ENCODE measurements around the gene SLC6A3.
"Not testable (repeated sequence)": the region's sequence is repeated elsewhere in the genome, so short reads cannot be mapped to it uniquely, and the experiment has no call there.

Gene SLC6A3

DNA sequence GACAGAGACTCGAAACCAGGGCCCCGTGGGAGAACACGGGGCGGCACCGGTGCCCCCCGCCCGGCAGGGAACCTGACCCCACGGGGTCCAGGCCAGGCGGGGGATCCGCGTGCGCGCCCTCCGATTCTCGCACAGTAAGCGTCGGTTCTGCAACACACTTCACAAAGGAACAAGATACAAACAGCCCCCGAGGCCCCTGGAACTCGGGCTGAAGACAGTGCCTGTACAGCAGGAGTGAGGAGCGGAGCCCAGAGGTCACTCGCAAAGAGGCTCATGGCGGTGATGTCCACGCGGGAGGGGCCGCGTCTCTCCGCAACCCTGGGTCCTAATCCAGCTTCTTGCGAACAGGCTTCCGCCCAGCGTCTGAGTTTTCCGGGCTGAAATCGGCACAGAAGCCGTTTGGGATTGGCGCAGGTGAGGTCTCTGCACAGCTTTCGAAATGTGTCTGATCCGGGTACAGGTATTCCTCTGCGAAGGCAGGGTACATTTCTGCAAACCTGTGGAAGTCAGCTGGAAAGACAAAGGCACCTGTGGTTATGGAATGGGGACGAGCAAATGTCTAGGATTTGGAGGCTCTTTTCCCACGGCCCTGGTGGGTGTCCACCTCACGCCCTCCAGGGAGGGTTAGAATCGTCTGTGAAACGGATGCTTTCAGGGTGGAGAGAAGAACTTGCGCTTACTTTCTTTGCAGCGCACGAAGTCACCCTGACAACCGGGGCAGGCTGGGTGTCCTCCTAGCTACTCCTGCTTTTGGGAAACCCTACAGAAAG, 18.3 kb upstream of the SLC6A3 start:
- no peak for DNase-seq

DNA sequence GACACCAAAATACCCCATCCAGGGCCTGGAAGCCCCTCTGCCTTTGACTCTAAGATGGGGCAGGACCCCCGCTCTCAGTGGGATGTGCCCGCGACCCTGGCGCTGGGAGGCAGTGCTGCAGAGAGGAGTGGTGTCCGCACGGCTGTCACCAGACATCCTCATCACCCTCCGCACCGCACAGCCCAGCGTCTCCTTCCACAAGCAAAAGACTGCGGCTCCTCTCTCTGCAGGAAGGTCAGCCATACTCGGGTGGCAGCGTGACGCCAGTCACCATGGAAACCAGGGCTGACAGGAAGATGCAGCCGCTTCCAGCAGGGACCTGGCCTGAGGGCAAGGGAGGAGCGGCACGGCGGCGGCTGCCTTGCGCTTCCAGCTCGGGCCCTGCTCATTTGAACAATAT, 17.1 kb upstream of the SLC6A3 start:
- no peak for DNase-seq

DNA sequence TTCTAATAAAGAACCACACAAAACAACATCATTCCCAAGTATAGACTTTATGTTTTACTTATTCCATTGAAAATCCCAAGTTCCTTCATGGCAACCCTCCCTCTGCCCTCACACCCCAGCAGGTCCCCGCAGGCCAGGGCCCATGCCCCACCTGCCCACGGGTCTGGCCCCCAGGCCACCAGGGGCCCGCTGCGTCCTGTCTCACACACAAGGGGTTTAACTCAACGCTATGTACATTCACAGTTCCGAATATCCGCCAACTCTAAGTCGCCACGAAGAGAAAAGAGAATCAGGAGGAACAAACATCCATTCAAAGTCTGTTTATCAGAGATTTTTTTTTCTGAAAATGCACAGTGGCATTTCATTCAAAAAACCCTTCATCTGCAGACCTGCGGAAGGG, 16.2 kb upstream of the SLC6A3 start:
- DNase-seq: no peak

DNA sequence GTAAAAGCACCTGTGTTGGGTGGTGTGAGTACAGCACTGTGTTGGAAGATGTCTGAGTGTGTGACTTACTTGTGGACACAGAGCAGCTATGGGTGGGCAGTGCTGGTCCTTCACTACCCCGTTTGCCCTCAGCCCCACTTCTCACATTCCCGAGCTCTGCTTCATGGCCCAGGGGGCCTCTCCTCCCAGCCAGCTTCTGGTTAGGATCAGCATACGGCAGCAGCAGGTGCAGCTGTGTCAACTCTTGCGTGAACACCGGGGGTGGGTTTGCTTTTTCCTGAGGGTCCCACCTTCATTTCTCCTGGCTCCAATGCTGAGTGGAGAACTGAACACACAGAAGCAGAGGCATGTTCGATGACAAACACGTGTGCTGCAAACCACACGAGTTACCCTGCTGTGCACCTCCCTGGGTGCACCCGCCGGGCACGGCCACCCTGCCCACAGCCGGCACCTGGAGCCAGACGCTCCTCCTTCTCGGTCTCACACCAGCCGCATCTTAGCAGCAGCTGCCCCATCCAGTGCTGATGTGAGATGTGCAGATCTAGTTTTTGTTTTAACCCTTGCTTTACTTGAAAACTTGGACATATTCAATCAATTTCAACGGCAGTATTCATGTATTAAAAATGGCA, 14.9 kb upstream of the SLC6A3 start:
- DNase-seq: no peak

DNA sequence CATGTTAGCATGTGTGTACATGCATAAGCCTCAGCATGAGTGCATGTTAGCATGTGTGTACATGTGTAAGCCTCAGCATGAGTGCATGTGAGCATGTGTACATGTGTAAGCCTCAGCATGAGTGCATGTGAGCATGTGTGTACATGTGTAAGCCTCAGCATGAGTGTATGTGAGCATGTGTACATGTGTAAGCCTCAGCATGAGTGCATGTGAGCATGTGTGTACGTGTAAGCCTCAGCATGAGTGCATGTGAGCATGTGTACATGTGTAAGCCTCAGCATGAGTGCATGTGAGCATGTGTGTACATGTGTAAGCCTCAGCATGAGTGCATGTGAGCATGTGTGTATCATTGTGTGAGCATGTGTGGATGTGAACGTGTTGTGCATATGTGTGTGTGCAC, 14.2 kb upstream of the SLC6A3 start:
- not testable (repeated sequence) for DNase-seq

DNA sequence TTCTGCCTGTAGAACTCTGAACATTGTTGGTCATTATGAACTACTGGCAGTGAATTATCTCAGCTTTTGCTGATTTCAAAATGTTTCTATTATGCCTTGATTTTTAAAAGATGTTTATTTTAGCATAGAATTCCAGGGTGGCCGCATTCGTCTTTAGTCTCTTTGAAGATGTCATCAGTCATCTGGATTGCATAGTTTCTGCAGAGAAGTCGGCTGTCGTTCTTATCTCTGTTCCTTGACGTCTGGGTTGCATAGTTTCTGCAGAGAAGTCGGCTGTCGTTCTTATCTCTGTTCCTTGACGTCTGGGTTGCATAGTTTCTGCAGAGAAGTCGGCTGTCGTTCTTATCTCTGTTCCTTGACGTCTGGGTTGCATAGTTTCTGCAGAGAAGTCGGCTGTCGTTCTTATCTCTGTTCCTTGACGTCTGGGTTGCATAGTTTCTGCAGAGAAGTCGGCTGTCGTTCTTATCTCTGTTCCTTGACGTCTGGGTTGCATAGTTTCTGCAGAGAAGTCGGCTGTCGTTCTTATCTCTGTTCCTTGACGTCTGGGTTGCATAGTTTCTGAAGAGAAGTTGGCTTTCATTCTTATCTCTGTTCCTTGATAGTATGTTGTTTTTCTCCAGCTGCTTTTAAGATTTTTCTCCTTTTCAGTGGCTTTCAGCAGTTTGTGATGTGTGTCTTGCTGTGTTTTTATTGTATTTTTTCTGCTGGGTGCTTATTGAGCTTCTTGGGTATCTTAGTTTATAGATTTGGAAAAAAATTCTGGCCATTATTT, 11.1 kb upstream of the SLC6A3 start:
- not testable (repeated sequence) for DNase-seq

DNA sequence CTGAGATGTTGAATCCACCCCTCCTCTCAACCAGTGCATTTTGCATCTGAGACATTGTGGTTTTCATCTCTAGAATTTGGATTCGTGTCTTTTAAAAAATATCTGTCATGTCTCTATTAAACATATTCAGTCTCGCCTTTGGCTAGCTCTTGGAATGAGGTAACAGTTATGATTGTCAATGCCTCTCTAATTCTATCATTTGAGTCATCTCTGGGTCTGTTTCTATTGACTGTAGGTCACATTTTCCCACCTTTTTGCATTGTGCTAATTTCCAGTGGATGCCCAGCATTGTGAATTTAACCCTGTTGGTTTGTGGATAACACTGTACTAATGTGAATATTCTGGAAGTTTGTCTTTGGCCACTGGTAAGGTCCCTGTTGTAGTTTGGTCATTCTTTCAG, 8.4 kb upstream of the SLC6A3 start:
- no peak for DNase-seq

DNA sequence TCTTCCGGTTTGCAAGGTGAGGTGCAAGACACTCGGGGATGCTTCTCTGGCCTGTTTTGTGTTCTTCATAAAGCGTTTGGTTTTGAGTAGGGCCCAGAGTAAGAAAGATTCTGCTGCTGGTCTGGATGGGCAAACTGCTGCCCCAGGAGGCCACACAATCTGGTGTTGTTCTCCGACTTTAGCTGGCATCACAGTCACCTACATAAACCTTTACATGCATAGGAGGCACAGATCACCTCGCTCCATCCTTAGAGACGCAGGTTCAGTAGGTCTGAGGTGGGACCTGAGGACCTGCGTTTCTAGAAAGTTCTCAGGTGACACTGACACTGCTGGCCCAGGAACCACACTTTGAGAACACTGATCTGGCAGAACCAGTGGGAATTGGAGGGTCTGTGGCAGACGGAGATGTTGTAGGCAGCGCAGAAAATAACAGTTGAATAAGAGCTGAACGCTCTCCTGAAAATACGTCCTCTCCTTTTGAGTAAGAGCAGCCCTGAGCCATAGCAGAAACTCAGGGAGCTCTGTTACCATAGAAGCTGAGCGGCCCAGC, 3.9 kb upstream of the SLC6A3 start:
- DNase-seq: no peak

DNA sequence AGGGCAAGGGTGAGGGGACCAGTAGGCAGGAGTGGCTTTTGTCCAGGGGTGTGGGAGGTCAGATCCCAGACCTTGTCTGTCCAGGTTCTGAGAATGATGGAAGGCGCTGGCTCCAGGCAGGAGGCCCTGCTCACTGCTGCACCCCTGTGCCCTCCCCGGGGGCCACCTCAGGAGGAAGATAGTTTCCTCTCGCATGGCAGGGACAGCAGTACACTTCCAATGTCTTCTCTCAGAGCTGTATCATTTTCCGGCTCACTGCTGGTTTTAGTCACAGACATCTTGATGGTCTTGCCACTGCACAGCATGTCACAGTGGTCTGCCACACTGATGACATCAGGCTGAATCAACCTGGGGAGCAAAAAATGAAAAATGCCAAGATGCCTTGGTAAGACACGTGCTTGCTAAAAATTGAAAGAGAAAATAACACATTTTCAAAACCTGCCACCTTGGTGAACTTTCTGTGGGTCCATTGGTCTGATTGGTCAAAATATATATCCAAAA, 3.3 kb upstream of the SLC6A3 start:
- DNase-seq: no peak

DNA sequence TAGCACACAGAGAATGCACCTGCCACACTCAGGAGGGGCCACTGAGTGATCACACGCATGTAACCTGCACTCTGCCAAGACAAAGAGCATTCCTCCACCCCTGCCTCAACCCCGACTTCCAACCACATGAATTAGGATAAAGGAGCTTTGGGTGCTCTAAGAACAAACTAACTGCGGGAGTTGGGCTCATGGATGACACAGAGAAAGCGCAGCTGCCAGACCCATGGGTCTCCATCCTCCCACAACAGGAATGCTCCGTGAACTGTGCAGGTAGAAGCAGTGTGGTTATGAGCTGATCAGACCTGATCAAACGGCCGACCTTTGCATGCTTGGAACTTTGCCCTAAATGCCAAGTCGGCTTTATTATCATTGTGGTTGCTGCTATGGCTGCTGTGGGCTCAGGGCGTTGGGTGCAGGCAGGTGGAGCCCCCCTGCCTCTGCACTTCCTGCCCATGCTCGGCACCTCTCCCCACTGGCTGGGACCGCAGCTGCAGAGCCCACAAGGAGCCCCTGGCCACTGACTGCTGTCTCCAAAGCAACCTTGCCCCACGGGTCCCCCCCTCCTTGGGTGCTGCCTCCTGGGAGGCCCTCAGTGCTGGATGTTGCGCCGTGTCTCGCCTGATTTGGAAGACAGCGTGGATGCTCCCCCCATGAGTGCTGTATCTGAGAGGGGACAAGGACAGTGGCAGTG, 2.6 kb upstream of the SLC6A3 start:
- no peak for DNase-seq

DNA sequence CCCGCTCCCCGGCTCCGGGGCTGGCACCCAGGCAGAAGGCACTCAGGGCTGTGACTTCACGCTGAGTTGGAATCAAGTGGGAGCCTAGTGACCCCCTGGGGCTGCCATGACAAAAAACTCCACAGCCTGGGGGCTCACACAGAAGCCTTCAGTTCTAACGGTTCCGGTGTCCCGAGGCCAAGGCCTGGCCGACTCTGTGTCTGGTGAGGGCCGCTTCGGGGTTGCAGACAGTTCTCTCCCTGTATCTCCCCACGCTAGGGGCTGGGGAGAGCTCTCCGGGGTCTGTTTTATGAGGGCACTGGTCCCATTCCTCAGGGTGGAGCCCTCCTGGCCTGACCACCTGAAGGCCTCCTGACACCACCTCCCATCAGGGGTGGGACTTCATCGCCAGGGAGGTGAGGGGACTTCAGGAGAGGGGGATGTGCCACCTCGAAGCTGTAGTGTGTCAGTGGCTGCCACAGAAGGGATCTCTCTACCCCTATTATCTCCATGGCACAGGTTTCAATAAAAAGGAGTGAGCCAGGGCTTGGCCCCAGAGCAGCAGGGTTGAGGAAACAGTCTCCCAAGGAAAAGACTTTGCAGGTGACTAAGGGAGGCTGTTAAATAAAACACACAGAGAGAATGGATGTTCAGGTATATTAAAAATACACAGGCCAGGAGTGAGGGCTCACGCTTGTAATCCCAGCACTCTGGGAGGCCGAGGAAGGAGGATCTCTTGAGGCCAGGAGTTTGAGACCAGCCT, 1.5 kb upstream of the SLC6A3 start:
- no peak for DNase-seq

DNA sequence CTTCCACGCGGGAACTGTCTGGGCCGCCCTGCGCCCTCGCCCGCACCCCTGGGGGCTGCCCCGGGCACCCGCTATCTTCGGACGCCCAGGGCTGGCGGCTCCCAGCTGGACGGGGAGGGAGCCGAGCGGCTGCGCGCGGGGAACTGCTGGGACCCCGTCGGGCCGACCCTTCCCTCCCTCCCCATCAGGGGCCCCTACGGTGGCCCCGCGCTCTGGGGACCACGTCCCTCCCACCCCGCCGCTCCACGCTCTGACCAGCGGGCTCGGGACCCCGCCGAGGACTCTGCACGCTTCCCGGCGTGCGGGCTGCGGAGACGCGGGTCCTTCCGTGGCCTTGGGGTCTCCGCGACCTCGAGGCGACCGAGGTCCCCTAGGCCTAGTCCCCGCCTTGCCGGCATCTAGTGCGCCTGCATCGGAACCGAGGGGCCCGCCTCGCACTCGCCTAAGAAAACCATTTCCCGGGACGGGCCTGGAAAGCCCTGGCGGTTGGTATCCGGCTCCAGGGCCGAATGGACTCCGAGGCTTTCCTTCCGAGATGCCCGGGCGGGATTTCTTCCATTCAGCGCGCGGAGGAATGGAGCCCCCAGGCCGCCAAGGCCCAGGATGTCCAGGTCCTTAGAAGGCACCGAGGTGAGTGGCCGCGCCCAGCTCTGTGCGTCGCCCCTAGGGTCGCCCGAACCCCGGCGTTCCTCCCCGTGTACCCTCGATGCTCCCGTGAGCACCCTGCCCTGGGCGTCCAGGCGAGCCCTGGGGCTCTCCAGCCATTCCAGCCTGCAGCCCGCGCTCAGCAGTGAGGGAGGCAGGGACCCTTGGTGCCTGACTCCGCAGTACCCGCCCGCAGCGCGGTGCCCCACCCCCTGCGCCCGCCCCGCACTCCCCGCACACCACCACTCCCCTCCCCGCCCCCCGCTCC, 705 bp upstream of the SLC6A3 start:
- no peak for DNase-seq

DNA sequence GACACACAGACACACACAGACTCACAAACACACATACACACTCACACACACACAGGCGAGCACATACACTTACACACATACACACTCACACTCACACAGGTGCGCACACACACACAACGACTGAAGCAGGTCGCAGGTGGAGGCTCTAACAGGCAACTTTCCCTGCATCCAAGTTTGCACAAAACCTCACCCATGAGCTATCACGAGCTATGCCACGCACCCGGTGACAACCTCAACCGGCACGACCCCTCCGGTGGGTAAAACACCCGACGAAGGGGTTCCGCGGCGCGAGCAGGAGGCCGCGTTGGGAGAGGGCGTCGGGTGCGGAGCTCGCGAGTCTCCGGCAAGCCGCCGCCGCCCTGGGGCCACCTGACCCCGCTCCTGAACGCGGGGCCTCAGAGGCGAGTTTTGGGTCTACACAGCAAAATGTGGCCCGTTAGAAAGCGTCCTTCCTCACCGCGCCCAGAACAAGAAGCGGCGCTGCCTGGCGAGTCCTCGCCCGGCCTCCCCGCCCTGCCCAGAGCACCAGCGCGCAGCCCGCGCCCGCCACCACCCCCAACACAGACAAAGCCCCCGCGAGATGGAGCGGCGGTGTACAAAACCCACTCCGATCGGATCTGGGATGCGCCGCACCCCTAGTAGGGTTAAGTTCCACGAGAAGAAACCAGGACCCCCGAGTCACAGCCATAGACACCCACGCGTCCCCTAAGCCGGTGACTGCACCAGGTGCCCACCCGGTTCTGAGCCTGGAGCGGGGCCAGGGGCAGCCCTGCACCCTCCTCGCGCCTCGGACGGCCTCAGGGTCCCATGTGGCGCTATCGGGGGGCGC, 665 bp downstream of the SLC6A3 start:
- no peak for DNase-seq

DNA sequence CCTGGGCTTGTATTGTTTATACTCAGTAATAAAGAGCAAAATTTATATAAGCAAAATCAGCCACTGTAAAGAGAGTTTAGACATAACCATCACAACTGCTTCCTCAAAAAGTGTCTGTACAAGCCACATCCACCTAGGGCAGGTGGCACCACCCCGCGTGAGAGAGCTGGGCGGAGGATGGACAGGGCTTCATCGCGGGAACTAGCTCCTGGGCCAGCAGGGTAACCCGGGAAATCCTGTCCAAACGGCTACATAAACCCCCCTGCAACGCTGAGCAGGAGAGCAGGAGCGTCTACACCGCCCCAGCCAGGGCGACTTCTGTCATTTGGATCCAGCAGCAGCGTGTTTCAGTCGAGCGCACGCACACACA, 1.3 kb downstream of the SLC6A3 start:
- no peak for DNase-seq

DNA sequence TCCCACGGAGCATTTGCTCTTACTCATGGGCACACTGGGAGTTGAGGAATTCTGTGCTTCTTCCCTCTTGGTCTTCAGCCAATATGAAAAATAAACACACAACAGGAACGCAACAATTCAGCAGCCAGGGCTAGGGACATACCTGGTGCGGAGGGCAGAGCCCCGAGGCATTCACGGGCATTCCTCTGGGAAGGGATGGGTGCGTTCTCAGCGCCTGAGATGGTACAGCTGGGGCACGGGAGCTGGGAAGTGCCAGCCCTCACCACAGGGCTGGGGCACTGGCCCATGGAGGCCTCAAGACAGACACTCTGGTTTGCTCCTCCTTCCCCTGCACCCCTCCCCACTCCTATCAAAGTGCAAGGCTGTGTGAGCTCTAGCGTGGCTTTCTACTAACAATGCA, 2.1 kb downstream of the SLC6A3 start:
- no peak for DNase-seq

DNA sequence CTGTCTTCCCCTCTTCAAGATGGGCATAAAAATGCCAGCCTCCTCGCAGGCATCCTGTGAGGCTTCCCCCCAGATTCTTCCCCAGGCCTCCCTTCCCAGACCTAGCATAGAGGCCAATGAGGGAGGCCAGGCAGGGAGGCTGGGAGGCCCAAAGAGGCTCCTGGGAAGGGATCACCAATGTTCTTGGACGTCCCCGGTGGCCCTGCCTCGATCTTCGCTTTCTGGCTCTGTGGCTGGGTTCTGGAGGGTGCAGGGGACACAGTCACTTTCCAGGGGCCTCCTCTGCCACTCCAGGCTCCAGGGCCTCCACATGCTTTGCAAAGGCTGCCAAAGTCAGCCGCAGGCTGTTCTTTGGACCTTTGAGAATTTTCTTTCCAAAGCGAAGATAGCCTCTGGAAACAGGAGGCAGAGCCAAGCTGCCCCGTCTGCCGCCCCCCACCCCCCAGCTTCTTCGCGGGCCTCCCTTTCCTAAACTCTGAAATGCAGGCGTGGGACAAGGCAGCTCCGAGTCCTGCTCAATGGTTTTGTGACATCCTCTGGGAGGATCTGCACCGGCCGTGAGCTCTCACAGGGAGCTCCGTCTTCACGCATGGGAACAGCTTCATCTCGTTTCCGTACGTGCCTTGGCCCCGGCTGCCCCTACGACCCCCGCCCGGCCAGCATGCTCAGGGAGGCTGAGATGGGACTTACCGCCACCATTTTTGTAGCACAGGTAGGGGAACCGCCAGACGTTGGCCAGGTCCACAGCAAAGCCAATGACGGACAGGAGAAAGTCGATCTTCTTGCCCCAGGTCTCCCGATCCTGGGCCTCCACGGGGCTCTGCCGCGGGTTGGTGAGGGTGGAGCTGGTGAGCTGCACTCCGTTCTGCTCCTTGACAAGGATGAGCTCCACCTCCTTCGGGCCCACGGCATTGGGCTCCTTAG, 2.8 kb downstream of the SLC6A3 start:
- DNase-seq: no peak

DNA sequence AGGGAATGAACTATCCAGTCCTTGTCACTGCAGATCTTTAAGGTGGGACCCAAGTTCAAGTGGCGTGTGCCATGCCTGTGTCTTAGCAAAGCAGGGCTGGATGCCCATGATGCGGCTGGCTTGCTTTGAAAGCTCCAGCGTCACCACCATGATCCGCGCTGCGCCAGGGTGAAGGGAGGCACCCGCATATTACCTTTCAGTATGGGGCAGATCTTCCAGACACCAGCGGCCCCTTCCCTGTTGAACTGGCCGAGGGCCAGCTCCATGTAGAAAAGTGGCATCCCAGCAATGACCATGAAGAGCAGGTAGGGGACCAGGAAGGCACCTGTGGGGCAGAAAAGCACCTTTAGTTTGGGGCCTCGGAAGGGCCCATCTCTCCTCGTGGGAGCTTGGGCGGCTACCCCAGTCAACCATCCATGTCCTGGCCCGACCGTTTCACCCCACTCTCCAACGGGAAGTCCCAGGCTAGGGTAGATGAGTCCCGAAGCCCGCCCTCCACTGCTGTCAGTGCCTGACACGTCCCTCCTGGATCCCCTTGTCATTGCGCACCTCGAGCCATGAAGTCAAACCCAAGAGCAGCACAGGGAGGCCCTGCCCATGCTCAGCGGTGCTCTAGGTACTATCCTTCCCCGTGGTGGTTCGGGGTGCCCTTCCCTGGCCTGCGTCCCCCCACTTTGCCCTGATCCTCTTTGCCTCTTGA, 3.9 kb downstream of the SLC6A3 start:
- no peak for DNase-seq

DNA sequence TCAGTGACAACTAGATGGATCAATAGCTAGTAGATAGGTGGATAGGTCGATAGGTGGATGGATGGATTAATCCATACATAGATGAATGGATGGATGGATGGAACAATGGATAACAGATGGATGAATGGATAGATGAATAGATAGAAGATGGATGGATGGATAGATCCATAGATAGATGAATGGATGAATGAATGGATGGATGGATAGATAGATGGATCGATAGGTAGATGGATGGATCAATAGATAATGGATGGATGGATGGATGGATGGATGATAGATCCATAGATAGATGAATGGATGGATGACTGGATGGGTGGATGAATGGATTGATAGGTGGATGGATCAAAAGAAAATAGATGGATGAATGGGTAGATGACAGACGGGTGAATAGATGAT, 5.1 kb downstream of the SLC6A3 start:
- no peak for DNase-seq
